ENCODE results near the gene CDK7.

DNA sequence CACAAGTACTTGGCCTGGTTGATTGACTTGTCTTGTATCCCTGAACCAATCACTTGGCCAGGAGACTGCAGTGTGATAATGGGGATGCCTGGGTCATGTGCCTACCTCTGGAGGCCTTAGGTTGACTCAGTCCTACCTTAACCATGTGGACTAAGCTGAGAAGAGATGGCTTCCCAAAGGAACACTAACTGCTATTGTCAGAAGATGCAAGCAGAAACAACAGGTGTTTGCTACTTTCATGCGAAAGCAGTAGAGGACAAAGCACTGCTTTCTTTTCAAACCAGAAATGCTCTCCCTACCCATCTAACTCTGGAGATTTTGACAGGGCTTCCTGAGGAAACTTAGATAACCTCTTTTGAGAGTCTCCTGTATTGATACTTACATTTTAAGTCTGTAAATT is 22.9 kb downstream of the CDK7 start:
- no peak for TF ChIP-seq CTCF (IDR thresholded peaks at IDR 0.05; ENCODE audit: low read depth, low read length, missing input control)
- TF ChIP-seq YY1 (IDR thresholded peaks at IDR 0.05), result no peak
- TF ChIP-seq MAX (IDR thresholded peaks at IDR 0.05), result no peak
- TF ChIP-seq, protein P1, sequence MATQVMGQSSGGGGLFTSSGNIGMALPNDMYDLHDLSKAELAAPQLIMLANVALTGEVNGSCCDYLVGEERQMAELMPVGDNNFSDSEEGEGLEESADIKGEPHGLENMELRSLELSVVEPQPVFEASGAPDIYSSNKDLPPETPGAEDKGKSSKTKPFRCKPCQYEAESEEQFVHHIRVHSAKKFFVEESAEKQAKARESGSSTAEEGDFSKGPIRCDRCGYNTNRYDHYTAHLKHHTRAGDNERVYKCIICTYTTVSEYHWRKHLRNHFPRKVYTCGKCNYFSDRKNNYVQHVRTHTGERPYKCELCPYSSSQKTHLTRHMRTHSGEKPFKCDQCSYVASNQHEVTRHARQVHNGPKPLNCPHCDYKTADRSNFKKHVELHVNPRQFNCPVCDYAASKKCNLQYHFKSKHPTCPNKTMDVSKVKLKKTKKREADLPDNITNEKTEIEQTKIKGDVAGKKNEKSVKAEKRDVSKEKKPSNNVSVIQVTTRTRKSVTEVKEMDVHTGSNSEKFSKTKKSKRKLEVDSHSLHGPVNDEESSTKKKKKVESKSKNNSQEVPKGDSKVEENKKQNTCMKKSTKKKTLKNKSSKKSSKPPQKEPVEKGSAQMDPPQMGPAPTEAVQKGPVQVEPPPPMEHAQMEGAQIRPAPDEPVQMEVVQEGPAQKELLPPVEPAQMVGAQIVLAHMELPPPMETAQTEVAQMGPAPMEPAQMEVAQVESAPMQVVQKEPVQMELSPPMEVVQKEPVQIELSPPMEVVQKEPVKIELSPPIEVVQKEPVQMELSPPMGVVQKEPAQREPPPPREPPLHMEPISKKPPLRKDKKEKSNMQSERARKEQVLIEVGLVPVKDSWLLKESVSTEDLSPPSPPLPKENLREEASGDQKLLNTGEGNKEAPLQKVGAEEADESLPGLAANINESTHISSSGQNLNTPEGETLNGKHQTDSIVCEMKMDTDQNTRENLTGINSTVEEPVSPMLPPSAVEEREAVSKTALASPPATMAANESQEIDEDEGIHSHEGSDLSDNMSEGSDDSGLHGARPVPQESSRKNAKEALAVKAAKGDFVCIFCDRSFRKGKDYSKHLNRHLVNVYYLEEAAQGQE (IDR thresholded peaks at IDR 0.05), result no peak
- no peak for TF ChIP-seq ATF3 (IDR thresholded peaks at IDR 0.05)
- no peak for TF ChIP-seq RAD21 (IDR thresholded peaks at IDR 0.05)
- no peak for TF ChIP-seq JUND (IDR thresholded peaks at IDR 0.05)
- TF ChIP-seq NR2F2 (IDR thresholded peaks at IDR 0.05), result no peak

Data from liver (tissue), 3 donors.